Nephron (organoid): Measurements from ENCODE around the gene L3MBTL1.

Experiments
- H3K27ac Mint-ChIP-seq, 3 experiments: 2 replicates each; pipeline ENCODE4 v1.8.0; 2020; ENCODE audit warnings: mixed read lengths in 3 of 3, mild to moderate bottlenecking in 2 of 3, moderate library complexity in 1 of 3
- H3K27me3 Mint-ChIP-seq: 2 replicates; pipeline ENCODE4 v1.8.0; 2021; ENCODE audit warnings: low read depth, mild to moderate bottlenecking, moderate library complexity, mixed read lengths
- H3K36me3 Mint-ChIP-seq: 2 replicates; pipeline ENCODE4 v1.8.0; 2020; ENCODE audit warnings: low read depth, mixed read lengths
- H3K4me1 Mint-ChIP-seq: 2 replicates; pipeline ENCODE4 v1.8.0; 2020; ENCODE audit warnings: mixed read lengths
- H3K4me3 Mint-ChIP-seq, 3 experiments: 2 replicates each; pipeline ENCODE4 v1.8.0; 2020; ENCODE audit warnings: mild to moderate bottlenecking in 3 of 3, mixed read lengths in 3 of 3, moderate library complexity in 2 of 3
- H3K9me3 Mint-ChIP-seq: 2 replicates; pipeline ENCODE4 v1.8.0; 2020; ENCODE audit warnings: mixed read lengths
- TF ChIP-seq, protein P1 (sequence below), 3 experiments: fragments of 200-600 bp; sonication (generic); IDR thresholded peaks; one replicate each; pipeline ENCODE4 v1.5.0; 2021; ENCODE audit warnings: antibody characterized with exemption in 3 of 3; ENCODE audit not compliant: unreplicated experiment in 3 of 3

L3MBTL1 gene

DNA sequence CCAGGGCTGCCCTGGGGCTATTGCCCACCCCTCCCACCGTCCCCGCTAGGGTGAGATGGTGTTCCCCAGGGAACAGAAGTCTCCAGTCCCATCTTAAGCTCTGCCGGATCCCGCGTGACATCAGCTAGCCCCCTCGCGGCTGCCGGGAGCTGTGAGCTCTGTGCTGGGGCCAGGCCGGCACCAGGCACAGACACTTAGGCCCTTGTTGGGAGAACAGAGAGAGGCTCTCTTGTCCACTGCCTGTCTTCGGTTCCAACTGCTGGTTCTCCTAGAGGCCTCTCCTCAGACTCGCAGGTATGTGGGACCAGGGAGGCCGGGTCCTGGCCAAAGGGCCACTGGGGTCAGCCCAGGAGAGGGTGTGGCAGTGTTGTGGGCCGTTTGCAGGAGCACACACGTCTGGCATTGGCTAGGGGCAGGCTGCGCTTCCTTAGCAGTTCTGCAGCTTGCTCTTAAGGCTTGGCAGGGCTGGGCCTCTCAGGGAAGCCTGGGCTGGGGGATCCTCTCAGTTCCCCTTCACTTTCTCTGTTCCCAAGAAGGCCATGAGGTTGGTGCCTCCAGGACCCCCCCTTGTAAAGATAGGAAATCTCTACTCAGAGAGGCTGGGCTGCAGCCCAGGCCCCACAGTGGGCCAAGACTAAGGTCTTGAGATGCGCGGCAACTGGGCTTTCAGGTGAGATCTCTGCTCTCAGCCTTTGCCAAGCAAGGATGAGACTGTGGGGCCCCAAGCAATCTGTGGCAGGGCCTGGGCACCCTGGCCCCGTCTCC lies 57.7 kb downstream of the L3MBTL1 start:
- peaks cover 3% of the 10 kb centered on the region for H3K27me3 Mint-ChIP-seq
- H3K27ac Mint-ChIP-seq: no peak overlapping the region
- TF ChIP-seq, protein P1, sequence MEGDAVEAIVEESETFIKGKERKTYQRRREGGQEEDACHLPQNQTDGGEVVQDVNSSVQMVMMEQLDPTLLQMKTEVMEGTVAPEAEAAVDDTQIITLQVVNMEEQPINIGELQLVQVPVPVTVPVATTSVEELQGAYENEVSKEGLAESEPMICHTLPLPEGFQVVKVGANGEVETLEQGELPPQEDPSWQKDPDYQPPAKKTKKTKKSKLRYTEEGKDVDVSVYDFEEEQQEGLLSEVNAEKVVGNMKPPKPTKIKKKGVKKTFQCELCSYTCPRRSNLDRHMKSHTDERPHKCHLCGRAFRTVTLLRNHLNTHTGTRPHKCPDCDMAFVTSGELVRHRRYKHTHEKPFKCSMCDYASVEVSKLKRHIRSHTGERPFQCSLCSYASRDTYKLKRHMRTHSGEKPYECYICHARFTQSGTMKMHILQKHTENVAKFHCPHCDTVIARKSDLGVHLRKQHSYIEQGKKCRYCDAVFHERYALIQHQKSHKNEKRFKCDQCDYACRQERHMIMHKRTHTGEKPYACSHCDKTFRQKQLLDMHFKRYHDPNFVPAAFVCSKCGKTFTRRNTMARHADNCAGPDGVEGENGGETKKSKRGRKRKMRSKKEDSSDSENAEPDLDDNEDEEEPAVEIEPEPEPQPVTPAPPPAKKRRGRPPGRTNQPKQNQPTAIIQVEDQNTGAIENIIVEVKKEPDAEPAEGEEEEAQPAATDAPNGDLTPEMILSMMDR (IDR thresholded peaks at IDR 0.05; ENCODE audit: unreplicated experiment in 3 of 3): no peak
- no peak overlapping the region for H3K4me3 Mint-ChIP-seq
- H3K36me3 Mint-ChIP-seq: no peaks in the 10 kb centered on the region
- H3K9me3 Mint-ChIP-seq: no peaks in the 10 kb centered on the region
- no peaks in the 10 kb centered on the region for H3K4me1 Mint-ChIP-seq

DNA sequence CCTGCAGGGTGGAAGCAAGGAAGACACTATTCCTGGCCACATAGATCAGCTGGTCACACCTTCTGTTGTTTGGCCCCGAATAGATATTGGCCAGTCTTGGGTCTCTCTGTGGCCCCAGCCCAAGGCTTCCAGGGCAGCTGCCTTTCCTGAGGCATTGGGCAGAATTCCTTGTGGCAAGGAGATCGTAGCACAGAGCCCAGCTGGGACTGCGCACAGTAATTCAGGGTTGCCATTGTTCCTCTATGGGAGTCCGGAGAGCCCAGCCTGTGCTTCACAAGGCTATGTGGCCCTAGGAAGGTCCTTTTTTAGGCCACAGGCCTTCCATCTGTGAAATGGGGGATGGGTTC lies 58.2 kb downstream of the L3MBTL1 start:
- H3K9me3 Mint-ChIP-seq: no peaks in the 10 kb centered on the region
- H3K27ac Mint-ChIP-seq: no peak overlapping the region
- H3K4me3 Mint-ChIP-seq: no peak overlapping the region
- TF ChIP-seq, protein P1 (IDR thresholded peaks at IDR 0.05; ENCODE audit: unreplicated experiment in 3 of 3): no peak
- peaks cover 3% of the 10 kb centered on the region for H3K27me3 Mint-ChIP-seq
- H3K36me3 Mint-ChIP-seq: no peaks in the 10 kb centered on the region
- H3K4me1 Mint-ChIP-seq: no peaks in the 10 kb centered on the region

DNA sequence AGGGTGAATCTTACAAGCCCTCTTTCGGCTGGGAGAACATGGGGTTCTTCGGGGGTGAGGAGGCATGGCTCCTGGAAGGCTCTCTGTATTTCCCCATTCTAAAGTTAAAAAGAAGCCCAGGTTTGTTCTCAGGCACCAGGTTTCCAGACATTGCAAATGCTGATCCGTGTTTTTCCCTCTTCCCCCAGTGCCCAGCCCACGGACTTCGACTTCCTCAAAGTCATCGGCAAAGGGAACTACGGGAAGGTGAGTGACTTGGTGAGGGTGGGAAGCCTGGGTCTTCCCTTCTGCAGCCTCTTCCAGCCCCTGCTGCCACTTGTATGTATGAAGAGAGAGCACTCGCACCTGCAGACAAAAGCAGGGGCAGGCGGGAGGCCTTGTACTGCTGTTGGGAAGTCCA lies 60.0 kb downstream of the L3MBTL1 start:
- Mint-ChIP-seq H3K4me1 (no peaks in the 10 kb centered on the region), H3K9me3 (no peaks in the 10 kb centered on the region), H3K27me3 (peaks cover 3% of the 10 kb centered on the region), H3K4me3 (no peak overlapping the region), H3K27ac (no peak overlapping the region), H3K36me3 (no peaks in the 10 kb centered on the region)
- TF ChIP-seq, protein P1 (IDR thresholded peaks at IDR 0.05; ENCODE audit: unreplicated experiment in 3 of 3): no peak

DNA sequence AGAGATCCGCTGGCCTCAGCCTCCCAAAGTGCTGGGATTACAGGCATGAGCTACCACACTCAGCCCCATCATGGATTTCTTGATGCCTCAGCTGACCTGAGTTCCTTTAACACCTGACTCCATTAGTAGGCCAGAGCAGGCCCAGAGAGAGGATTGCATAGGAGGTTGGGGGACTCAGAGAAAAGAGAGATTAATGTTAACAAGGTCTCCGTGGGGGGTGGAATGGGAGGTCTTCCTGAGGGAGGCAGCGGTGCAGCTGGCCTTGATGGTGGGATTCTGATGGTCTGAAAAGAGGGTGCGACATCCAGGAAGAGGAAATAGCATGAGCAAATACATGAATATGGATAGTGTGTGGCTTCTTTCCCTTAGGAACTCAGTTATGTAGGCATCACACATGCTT lies 61.2 kb downstream of the L3MBTL1 start:
- Mint-ChIP-seq H3K27ac (no peak overlapping the region), H3K4me3 (no peak overlapping the region), H3K27me3 (peaks cover 3% of the 10 kb centered on the region), H3K9me3 (no peaks in the 10 kb centered on the region), H3K36me3 (no peaks in the 10 kb centered on the region), H3K4me1 (no peaks in the 10 kb centered on the region)
- TF ChIP-seq, protein P1 (IDR thresholded peaks at IDR 0.05; ENCODE audit: unreplicated experiment in 3 of 3): no peak

DNA sequence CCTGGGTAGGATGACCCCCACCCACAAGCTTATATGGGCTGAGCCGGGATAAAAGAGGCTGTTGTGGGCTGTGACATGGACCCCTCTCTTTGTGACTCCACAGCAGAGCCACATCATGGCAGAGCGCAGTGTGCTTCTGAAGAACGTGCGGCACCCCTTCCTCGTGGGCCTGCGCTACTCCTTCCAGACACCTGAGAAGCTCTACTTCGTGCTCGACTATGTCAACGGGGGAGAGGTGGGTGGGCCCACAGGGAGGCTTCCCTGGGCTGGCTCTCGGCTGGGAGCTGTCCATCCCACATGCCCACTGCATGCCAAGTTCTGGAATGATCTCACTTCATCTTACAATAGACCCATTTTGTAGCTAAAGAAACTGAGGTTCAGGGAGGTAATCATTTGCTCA lies 61.8 kb downstream of the L3MBTL1 start:
- no peaks in the 10 kb centered on the region for H3K4me1 Mint-ChIP-seq
- H3K27ac Mint-ChIP-seq: no peak overlapping the region
- H3K9me3 Mint-ChIP-seq: no peaks in the 10 kb centered on the region
- H3K36me3 Mint-ChIP-seq: no peaks in the 10 kb centered on the region
- TF ChIP-seq, protein P1 (IDR thresholded peaks at IDR 0.05; ENCODE audit: unreplicated experiment in 3 of 3): no peak
- peaks cover 3% of the 10 kb centered on the region for H3K27me3 Mint-ChIP-seq
- H3K4me3 Mint-ChIP-seq: no peak overlapping the region

DNA sequence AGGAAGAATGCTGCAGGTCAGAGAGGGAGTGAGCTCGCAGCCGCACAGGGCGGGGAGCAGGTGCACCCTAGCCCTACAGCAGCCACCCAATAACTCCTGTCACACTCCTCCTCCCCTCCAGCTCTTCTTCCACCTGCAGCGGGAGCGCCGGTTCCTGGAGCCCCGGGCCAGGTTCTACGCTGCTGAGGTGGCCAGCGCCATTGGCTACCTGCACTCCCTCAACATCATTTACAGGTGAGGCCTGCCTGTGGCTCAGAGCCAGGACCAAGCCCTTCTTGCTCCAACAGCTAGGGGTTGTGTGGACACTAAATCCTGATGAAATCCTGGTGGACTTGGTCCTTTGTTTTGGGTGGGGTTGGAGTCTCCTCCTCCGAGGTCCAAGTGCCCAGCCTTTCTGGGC lies 63.0 kb downstream of the L3MBTL1 start:
- Mint-ChIP-seq H3K9me3 (no peaks in the 10 kb centered on the region), H3K36me3 (no peaks in the 10 kb centered on the region), H3K27me3 (peaks cover 3% of the 10 kb centered on the region), H3K4me3 (no peak overlapping the region), H3K27ac (no peak overlapping the region), H3K4me1 (no peaks in the 10 kb centered on the region)
- TF ChIP-seq, protein P1 (IDR thresholded peaks at IDR 0.05; ENCODE audit: unreplicated experiment in 3 of 3): no peak
